GM13976 (cell line): ENCODE measurements around the gene COL26A1.

Experiments
- DNase-seq: peaks from one replicate; pipeline ENCODE4 v3.0.0; 2012; ENCODE audit warnings: low spot score
- in situ Hi-C: fragments of 300-500 bp; cut with MboI; formaldehyde crosslinking; loops from one replicate; pipeline ENCODE4 v1.12.0; 2022; ENCODE audit warnings: low sequenced_read_pairs, mixed read lengths, inconsistent platforms; ENCODE audit not compliant: unreplicated experiment
- TF ChIP-seq, protein P1 (sequence below): IDR thresholded peaks from 2 replicates; pipeline ENCODE4 v1.5.1; 2012; ENCODE audit warnings: borderline replicate concordance, mild to moderate bottlenecking; ENCODE audit not compliant: insufficient read depth; ENCODE audit errors: extremely low read depth, missing control alignments, control extremely low read depth

COL26A1 gene

DNA sequence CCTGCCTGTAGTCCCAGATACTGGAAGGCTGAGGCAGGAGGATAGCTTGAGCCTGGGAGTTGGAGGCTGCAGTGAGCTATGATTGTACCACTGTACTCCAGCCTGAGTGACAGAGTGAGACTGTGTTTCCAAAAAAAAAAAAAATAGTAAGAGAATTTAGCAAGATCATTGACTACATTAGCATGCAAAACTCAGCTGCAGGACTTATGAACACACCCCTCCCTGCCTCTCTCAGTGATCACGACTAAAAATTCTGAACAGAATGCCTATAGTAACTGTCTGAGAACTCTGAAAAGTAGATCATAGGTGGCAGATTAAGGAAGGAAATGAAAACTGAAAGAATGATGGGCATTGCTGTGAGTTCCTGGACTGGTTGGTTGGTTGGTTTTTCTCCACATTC, 215.9 kb downstream of the COL26A1 start:
- DNase-seq: no peak
- TF ChIP-seq, protein P1, sequence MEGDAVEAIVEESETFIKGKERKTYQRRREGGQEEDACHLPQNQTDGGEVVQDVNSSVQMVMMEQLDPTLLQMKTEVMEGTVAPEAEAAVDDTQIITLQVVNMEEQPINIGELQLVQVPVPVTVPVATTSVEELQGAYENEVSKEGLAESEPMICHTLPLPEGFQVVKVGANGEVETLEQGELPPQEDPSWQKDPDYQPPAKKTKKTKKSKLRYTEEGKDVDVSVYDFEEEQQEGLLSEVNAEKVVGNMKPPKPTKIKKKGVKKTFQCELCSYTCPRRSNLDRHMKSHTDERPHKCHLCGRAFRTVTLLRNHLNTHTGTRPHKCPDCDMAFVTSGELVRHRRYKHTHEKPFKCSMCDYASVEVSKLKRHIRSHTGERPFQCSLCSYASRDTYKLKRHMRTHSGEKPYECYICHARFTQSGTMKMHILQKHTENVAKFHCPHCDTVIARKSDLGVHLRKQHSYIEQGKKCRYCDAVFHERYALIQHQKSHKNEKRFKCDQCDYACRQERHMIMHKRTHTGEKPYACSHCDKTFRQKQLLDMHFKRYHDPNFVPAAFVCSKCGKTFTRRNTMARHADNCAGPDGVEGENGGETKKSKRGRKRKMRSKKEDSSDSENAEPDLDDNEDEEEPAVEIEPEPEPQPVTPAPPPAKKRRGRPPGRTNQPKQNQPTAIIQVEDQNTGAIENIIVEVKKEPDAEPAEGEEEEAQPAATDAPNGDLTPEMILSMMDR: no peak
- in situ Hi-C loops: no loop called here

DNA sequence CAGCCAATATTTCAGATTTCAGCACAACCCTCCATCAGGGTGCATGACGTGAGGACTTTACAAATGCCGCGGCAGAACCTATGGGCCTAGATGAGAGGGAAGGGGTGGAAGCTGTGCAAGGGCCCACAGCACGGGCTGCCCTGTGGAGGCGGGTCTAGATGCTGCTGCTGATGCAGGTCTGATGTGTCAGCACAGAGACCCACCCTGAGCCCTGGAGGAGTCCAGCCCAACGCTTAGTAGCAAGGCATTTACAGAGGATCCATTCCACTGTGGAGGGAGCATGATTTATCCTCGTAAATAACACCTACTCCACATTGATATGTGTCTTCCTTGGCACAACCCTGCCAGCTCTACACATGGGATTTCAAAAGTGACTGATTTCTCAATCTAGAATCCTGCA, 217.9 kb downstream of the COL26A1 start:
- DNase-seq: no peak
- in situ Hi-C loops: no loop called here

DNA sequence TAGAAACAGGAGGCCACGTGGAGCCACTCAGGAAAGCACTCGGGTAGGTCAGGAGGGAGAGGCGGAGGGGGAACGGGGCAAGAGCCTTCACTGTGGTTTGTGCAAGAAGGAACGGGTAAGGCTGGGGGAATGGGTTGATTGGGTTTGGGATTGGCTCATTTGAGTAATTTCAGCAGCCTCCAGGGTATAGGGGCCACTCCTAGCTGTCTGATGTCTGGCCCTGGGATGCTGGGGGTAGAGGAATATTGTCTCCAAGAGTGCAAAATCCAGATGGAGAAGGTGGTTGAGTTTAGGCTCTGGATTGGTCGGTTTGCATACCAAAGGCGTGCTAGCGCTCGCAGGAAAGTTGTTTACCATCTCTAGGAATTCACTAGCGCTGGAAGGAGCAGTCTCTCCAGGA, 219.2 kb downstream of the COL26A1 start:
- TF ChIP-seq, protein P1: no peak
- in situ Hi-C loops: no loop called here
- peak; percentile 5 for DNase-seq

More for the DNA sequence above, 217.9 kb downstream of the COL26A1 start:
- TF ChIP-seq, protein P1: no peak

DNA sequence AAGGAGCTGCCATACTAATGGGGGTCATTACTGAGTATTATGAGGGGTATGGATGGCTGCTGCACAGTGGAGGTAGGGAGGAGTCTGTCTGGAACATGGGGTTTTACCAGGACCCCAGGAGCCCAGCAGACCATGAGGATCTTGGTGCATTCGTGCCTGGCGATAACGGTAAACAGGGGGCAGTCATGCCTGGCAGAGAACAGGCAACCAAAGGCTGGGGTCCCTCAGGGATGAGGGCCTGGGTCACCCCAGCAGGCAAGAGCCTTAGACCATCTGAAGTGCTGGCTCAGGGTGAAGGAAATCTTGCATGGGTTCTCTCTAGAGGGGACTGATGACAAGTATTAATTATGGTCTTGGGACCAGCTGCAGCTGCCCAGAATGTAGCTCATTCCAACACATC, 220.3 kb downstream of the COL26A1 start:
- TF ChIP-seq, protein P1: no peak
- DNase-seq: peak; percentile 3
- in situ Hi-C loops: no loop called here

DNA sequence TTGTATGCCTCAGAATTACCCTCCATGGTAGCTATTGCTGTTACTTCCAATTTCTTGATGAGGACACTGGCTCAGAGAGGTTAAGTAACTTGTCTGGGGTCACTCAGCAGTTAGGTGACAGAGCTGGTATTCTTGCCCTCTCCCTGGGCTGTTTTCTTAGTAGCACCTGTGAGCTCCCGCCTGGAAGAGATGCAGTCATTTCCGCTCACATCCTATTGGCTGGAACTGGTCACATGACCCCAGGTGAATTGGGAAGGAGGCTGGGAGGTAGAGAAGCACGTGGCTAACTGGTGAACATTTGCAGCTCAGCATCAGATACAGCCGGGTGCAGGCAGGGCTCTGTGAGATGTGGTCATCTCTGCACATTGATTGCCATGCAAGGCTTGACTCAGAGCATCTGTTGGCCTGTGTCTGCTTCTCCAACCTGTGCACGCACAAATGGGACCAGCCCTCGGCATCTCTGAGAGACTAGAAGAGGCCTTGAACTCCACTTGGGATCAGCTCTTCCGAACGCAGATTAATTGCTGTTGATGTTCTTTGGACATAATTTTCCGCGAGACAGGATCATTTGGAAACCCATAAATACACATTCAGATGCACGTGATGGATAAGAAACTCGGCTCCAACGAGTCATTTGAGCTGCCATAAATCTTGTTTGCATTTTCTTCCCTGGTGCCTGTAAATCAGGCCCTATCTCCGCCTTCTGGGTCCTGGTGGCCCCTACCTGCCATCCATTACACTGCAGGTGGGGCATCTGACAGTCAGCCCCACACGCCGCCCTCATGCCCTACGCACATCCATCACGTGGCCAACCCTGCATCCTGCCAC, 223.6 kb downstream of the COL26A1 start:
- in situ Hi-C loops: no loop called here
- TF ChIP-seq, protein P1: no peak
- peak; percentile 6 for DNase-seq

DNA sequence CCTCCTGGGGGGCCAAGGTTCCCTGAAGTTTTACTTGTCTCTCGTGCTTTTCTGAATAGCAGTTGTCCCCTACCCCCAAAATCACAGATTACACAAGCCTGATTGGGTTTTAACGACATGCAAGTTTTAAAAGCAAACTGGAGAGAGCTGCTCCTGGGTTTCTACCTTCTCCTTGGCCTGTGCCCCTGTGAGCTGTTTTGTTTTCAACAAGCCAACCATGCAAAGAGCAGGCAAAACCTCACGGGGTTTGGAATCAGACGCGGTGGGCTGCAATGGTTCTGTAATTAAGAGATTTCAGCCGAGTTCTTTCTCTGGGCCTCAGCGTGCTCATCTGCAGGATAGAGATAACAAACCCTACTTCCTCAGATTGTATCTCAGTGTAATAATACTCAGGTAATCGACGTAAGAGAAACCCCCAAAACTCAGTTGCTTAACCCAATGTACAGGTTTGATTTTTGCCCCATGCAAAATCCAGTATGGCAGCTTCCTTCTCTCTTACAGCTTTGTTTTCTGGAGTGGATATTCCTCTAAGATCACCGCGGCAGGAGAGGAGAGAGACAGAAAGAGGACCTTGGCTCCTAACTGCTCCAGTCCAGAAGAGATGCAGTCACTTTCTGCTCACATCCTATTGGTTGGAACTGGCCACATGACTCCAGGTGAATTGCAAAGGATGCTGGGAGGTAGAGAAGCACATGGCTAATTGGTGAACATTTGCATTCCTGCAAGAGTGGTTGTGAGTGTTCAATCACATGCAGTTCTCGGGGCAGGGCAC, 224.4 kb downstream of the COL26A1 start:
- DNase-seq: peak; percentile 6
- in situ Hi-C loops: no loop called here
- TF ChIP-seq, protein P1: no peak
